K562 (cell line): ENCODE data around the gene LDAF1.

Experiments used
- MBD2 ChIP-seq: sonication (generic); IDR thresholded peaks from 2 replicates; pipeline ENCODE4 v1.6.1; 2016; ENCODE audit warnings: low read depth, borderline replicate concordance
- PRDM10 ChIP-seq: fragments of 450-650 bp; IDR thresholded peaks from 2 replicates; pipeline ENCODE4 v1.6.1; 2018; ENCODE audit not compliant: partially characterized antibody
- ZFX ChIP-seq: sonication (generic); formaldehyde crosslinking; IDR thresholded peaks from 2 replicates; pipeline ENCODE4 v1.8.0; 2022; ENCODE audit warnings: mild to moderate bottlenecking, missing genetic modification reagents, moderate library complexity

GRCh38 chr16:21167360-21167759 lies 8.9 kb downstream of the LDAF1 start:
- TF ChIP-seq MBD2: no peak
- no peak for TF ChIP-seq ZFX (CRISPR knock-in tag)
- TF ChIP-seq PRDM10: no peak
